ENCODE results near the gene IDH2.

GRCh38 chr15:90033448-90033847 is 68.8 kb downstream of the IDH2 start:
- TF ChIP-seq EZH2 (IDR thresholded peaks at IDR 0.05; ENCODE audit: low read length, unreplicated experiment): no peak
- no peak for TF ChIP-seq CTCF (conservative IDR thresholded peaks at IDR 0.05; ENCODE audit: low read depth, low read length)
